IMR-90 (cell line): ENCODE measurements around the gene SIN3B. TPM values are rescaled to one million over a fixed set of nuclear protein-coding genes. Genes with fewer than 3 reads are reported as not detected.

Experiments
- ATAC-seq: fragments of 200-7000 bp; cut with Tn5 transposase; 2 replicates; pipeline ENCODE4 v1.9.1; 2020; ENCODE audit warnings: low read depth, mild to moderate bottlenecking, moderate library complexity
- BruUV-seq: library from RNA; stranded (reverse); fragments of 400-500 nt; replicated peaks from 2 replicates; lab custom pipeline; 2021; lab: Mats Ljungman, UMichigan
- CTCF ChIA-PET: fragments of 300-600 bp; formaldehyde crosslinking; extraction: SDS; loops from one replicate; lab custom pipeline; 2021; ENCODE audit warnings: antibody characterized with exemption; lab: Yijun Ruan, JAX
- POLR2A ChIA-PET: fragments of 300-600 bp; sonication (Branson Sonifier 250); formaldehyde crosslinking; loops from one replicate; lab custom pipeline; 2022; ENCODE audit warnings: antibody characterized with exemption; ENCODE audit not compliant: unreplicated experiment; lab: Charles Lee
- DNase-seq: peaks from one replicate; pipeline ENCODE4 v3.0.0; 2013
- H2AFZ ChIP-seq: replicated peaks from 2 replicates; pipeline ENCODE3; 2013; ENCODE audit warnings: low read length, mild to moderate bottlenecking; ENCODE audit not compliant: poor library complexity
- H2AK5ac ChIP-seq: 2 replicates; pipeline ENCODE4 v1.6.1; 2013; ENCODE audit warnings: low read depth, low read length, inconsistent platforms
- H2AK9ac ChIP-seq: replicated peaks from 2 replicates; pipeline ENCODE3; 2013; ENCODE audit warnings: mild to moderate bottlenecking, low read depth, low read length, moderate library complexity; ENCODE audit not compliant: poor library complexity
- H2BK120ac ChIP-seq: 2 replicates; pipeline ENCODE4 v1.6.1; 2013; ENCODE audit warnings: low read depth, low read length, inconsistent platforms
- H2BK15ac ChIP-seq: 3 replicates; pipeline ENCODE4 v1.6.1; 2013; ENCODE audit warnings: low read depth, low read length, inconsistent platforms
- H2BK20ac ChIP-seq: 2 replicates; pipeline ENCODE4 v1.6.1; 2013; ENCODE audit warnings: low read depth, mild to moderate bottlenecking, inconsistent platforms, low read length, moderate library complexity
- H2BK5ac ChIP-seq: 2 replicates; pipeline ENCODE4 v1.6.1; 2013; ENCODE audit warnings: mild to moderate bottlenecking, low read depth, low read length, inconsistent platforms; ENCODE audit not compliant: poor library complexity, severe bottlenecking
- H3K14ac ChIP-seq: replicated peaks from 2 replicates; pipeline ENCODE4 v1.6.1; 2013; ENCODE audit warnings: low read depth, low read length, inconsistent platforms
- H3K18ac ChIP-seq: 2 replicates; pipeline ENCODE4 v1.6.1; 2013; ENCODE audit warnings: low read depth, low read length, control low read depth
- H3K23ac ChIP-seq: 2 replicates; pipeline ENCODE4 v1.6.1; 2013; ENCODE audit warnings: low read depth, low read length, inconsistent platforms
- H3K27ac ChIP-seq: 2 replicates; pipeline ENCODE4 v1.5.1; 2013; ENCODE audit warnings: mild to moderate bottlenecking, control low read depth, low read length; ENCODE audit not compliant: insufficient read depth
- H3K27me3 ChIP-seq: 2 replicates; pipeline ENCODE4 v1.6.1; 2013; ENCODE audit warnings: low read length; ENCODE audit not compliant: control insufficient read depth, insufficient read depth
- H3K36me3 ChIP-seq: 2 replicates; pipeline ENCODE4 v1.6.1; 2013; ENCODE audit warnings: low read length, mixed read lengths; ENCODE audit not compliant: control insufficient read depth, insufficient read depth
- H3K4ac ChIP-seq: 2 replicates; pipeline ENCODE4 v1.6.1; 2013; ENCODE audit warnings: low read depth, low read length, inconsistent platforms
- H3K4me1 ChIP-seq: 2 replicates; pipeline ENCODE4 v1.6.1; 2013; ENCODE audit warnings: low read length, mixed read lengths; ENCODE audit not compliant: control insufficient read depth, insufficient read depth
- H3K4me2 ChIP-seq: 2 replicates; pipeline ENCODE4 v1.6.1; 2013; ENCODE audit warnings: low read depth, mild to moderate bottlenecking, control low read depth, low read length, moderate library complexity
- H3K4me3 ChIP-seq: 2 replicates; pipeline ENCODE4 v1.5.1; 2013; ENCODE audit warnings: low read depth, mild to moderate bottlenecking, control low read depth, low read length, moderate library complexity; ENCODE audit not compliant: insufficient read depth
- H3K56ac ChIP-seq: 2 replicates; pipeline ENCODE4 v1.6.1; 2013; ENCODE audit warnings: low read length, inconsistent platforms; ENCODE audit not compliant: insufficient read depth; ENCODE audit errors: extremely low read depth
- H3K79me1 ChIP-seq, 2 experiments: 2 replicates each; pipeline ENCODE4 v1.6.1; 2013; ENCODE audit warnings: low read length in 2 of 2, inconsistent platforms in 1 of 2, low read depth in 1 of 2
- H3K9ac ChIP-seq: 2 replicates; pipeline ENCODE4 v1.6.1; 2013; ENCODE audit warnings: low read depth, low read length, control low read depth
- H3K9me1 ChIP-seq: 2 replicates; pipeline ENCODE4 v1.6.1; 2013; ENCODE audit warnings: low read length, inconsistent platforms; ENCODE audit not compliant: insufficient read depth
- H3K9me3 ChIP-seq: 2 replicates; pipeline ENCODE4 v1.6.1; 2013; ENCODE audit warnings: low read length; ENCODE audit not compliant: control insufficient read depth, insufficient read depth
- H4K20me1 ChIP-seq: 2 replicates; pipeline ENCODE4 v1.6.1; 2013; ENCODE audit warnings: low read length, inconsistent platforms; ENCODE audit not compliant: insufficient read depth
- H4K5ac ChIP-seq: 2 replicates; pipeline ENCODE4 v1.6.1; 2013; ENCODE audit warnings: mild to moderate bottlenecking, low read depth, low read length, control low read depth
- H4K8ac ChIP-seq, 2 experiments: 2 replicates each; pipeline ENCODE4 v1.6.1; 2013; ENCODE audit warnings: low read depth in 2 of 2, low read length in 2 of 2, control low read depth in 1 of 2, inconsistent platforms in 1 of 2
- H4K91ac ChIP-seq: 2 replicates; pipeline ENCODE4 v1.6.1; 2013; ENCODE audit warnings: low read depth, low read length, inconsistent platforms; ENCODE audit not compliant: insufficient read depth
- CTCF ChIP-seq: conservative IDR thresholded peaks from 2 replicates; pipeline ENCODE4 v1.5.1; 2012; ENCODE audit warnings: mild to moderate bottlenecking, low read depth, low read length, improper control_type of control experiment
- MAZ ChIP-seq: IDR thresholded peaks from 2 replicates; pipeline ENCODE4 v1.6.1; 2012; ENCODE audit warnings: low read depth, mild to moderate bottlenecking, low read length, improper control_type of control experiment, moderate library complexity, borderline replicate concordance
- NFE2L2 ChIP-seq: fragments of 150-350 bp; IDR thresholded peaks from 2 replicates; pipeline ENCODE4 v1.6.1; 2016; ENCODE audit warnings: low read depth, mild to moderate bottlenecking, low read length
- RCOR1 ChIP-seq: IDR thresholded peaks from 2 replicates; pipeline ENCODE4 v1.6.1; 2012; ENCODE audit warnings: mild to moderate bottlenecking, low read length, improper control_type of control experiment; ENCODE audit not compliant: insufficient replicate concordance
- RFX5 ChIP-seq: IDR thresholded peaks from 2 replicates; pipeline ENCODE4 v1.8.0; 2012; ENCODE audit warnings: low read depth, mild to moderate bottlenecking, low read length, moderate library complexity
- WGBS, 2 experiments: methylation state at CpG; one replicate each; pipeline versions ENCODE4 v1.1.5 to v1.1.7; 2013; ENCODE audit warnings: missing lambda C conversion rate in 2 of 2; ENCODE audit not compliant: insufficient read length in 1 of 2; ENCODE audit errors: extremely low coverage in 2 of 2; 5-methylcytosine and 5-hydroxymethylcytosine counted together
- dilution Hi-C: fragments of 300-500 bp; cut with HindIII; formaldehyde crosslinking; loops from one replicate; pipeline ENCODE4 v1.14.3; 2018; ENCODE audit warnings: low sequenced_read_pairs; ENCODE audit not compliant: unreplicated experiment
- in situ Hi-C: fragments of 300-500 bp; cut with MboI; formaldehyde crosslinking; loops from 3 replicates; pipeline ENCODE4 v1.14.3; 2019; ENCODE audit warnings: low sequenced_read_pairs, inconsistent platforms, mixed read lengths
- intact Hi-C: fragments of 100-400 bp; cut with micrococcal nuclease; formaldehyde crosslinking; loops from 2 replicates; pipeline ENCODE4 v1.10.0; 2022
- polyA plus RNA-seq, 3 experiments: library from polyadenylated mRNA; depleted of rRNA; stranded (reverse); fragments of >200 nt; gene quantifications; 2 replicates each; pipeline ENCODE4 v1.2.3, GENCODE V29; 2012; ENCODE audit warnings: low replicate concordance in 1 of 3
- total RNA-seq: library from RNA; depleted of rRNA; stranded (reverse); fragments of >200 nt; gene quantifications from 2 replicates; pipeline ENCODE4 v1.2.3, GENCODE V29; 2012

The SIN3B gene
- total and polyA plus RNA-seq, 2 of the 4 experiments (the other 2 are of a cell fraction) = 7.9 to 40.0 TPM

- Histone ChIP-seq H4K91ac (no peak overlapping the region), H3K27me3 (no peaks in the 10 kb centered on the region; the same call in 1 of the 2 replicates), H2BK120ac (no peak overlapping the region), H3K4me1 (no peaks in the 10 kb centered on the region), H4K5ac (no peak overlapping the region), H2BK5ac (no peak overlapping the region), H3K18ac (no peak overlapping the region), H2BK15ac (no peak overlapping the region), H2BK20ac (no peak overlapping the region), H3K27ac (no peak overlapping the region), H3K36me3 (no peaks in the 10 kb centered on the region), H3K9me3 (peaks cover 8% of the 10 kb centered on the region), H3K23ac (no peak overlapping the region), H3K56ac (no peak overlapping the region), H3K4me3 (no peak overlapping the region), H2AK5ac (no peak overlapping the region), H3K14ac (no peak overlapping the region), H3K9me1 (no peaks in the 10 kb centered on the region), H3K4me2 (no peak overlapping the region), H2AK9ac (no peak overlapping the region), H3K4ac (no peak overlapping the region), H4K8ac (no peak overlapping the region), H2AFZ (no peak overlapping the region), H3K79me1 (no peaks in the 10 kb centered on the region), H3K9ac (no peak overlapping the region), H4K20me1 (no peaks in the 10 kb centered on the region)
- DNase-seq = no peak
- dilution Hi-C loops (no loop called here), intact Hi-C loops (no loop called here), in situ Hi-C loops (no loop called here)
- TF ChIP-seq NFE2L2 (no peak), RCOR1 (no peak), RFX5 (no peak), CTCF (no peak), MAZ (no peak)
- 80% methylated on average over 1 of the region's 2 CpGs; no CpG with 5 or more reads in 1 of the 2 experiments for WGBS, 2 experiments
- ChIA-PET CTCF (no interaction called here), POLR2A (no interaction called here)
- BruUV-seq = no TSS peak
- ATAC-seq = no peak
Measured at GRCh38 chr19:16928351-16928750, 99.2 kb downstream of the SIN3B start.
